Effector memory CD4-positive, alpha-beta T cell (primary cell): ENCODE measurements around the gene C22orf42.
"Not testable (repeated sequence)": the region's sequence is repeated elsewhere in the genome, so short reads cannot be mapped to it uniquely, and the experiment has no call there.

Experiments
- DNase-seq, 3 donors: peaks; one replicate each; pipeline ENCODE4 v3.0.0-alpha.2; 2020
- H3K27ac ChIP-seq: 2 replicates; pipeline ENCODE4 v1.7.0; 2013; ENCODE audit warnings: mild to moderate bottlenecking, low read length, moderate library complexity; ENCODE audit not compliant: insufficient read depth, poor library complexity, severe bottlenecking
- H3K27me3 ChIP-seq: replicated peaks from 2 replicates; pipeline ENCODE4 v1.7.0; 2013; ENCODE audit warnings: mild to moderate bottlenecking, low read length; ENCODE audit not compliant: insufficient read depth, control insufficient read depth, poor library complexity, severe bottlenecking
- H3K36me3 ChIP-seq: 2 replicates; pipeline ENCODE4 v1.7.0; 2013; ENCODE audit warnings: mild to moderate bottlenecking, low read length, moderate library complexity; ENCODE audit not compliant: control insufficient read depth, insufficient read depth
- H3K4me1 ChIP-seq: 2 replicates; pipeline ENCODE4 v1.7.0; 2013; ENCODE audit warnings: low read length, mild to moderate bottlenecking; ENCODE audit not compliant: control insufficient read depth, insufficient read depth, poor library complexity, severe bottlenecking
- H3K4me3 ChIP-seq: 2 replicates; pipeline ENCODE4 v1.7.0; 2013; ENCODE audit warnings: low read length, low read depth, mild to moderate bottlenecking; ENCODE audit not compliant: insufficient read depth, poor library complexity, severe bottlenecking
- H3K9me3 ChIP-seq: 2 replicates; pipeline ENCODE4 v1.7.0; 2013; ENCODE audit warnings: mild to moderate bottlenecking, low read length, moderate library complexity; ENCODE audit not compliant: control insufficient read depth

The C22orf42 gene

DNA sequence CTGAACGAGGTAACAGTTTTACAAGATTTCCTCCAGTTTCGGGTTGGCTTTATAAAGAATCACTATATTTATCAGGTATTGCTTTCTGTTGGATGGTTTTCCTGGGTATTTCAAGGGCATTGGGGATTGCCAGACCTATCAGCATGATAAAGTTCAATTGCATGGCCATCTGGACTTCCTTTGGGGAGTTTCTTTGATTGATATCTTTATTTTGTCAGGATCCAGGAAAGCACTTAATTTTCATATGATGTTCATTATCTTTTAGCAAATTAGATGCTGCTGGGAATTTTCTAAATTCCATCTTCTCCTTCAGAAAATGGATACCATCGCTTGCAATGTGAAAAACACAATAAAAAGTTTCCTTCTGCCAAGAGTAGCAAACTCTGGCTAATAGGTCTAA lies 24.5 kb upstream of the C22orf42 start:
- no peaks in the 10 kb centered on the region for H3K4me1 ChIP-seq
- H3K9me3 ChIP-seq: no peaks in the 10 kb centered on the region
- DNase-seq: no peak
- no peak overlapping the region for H3K27ac ChIP-seq
- H3K36me3 ChIP-seq: no peaks in the 10 kb centered on the region
- H3K27me3 ChIP-seq: no peaks in the 10 kb centered on the region
- H3K4me3 ChIP-seq: no peak overlapping the region

DNA sequence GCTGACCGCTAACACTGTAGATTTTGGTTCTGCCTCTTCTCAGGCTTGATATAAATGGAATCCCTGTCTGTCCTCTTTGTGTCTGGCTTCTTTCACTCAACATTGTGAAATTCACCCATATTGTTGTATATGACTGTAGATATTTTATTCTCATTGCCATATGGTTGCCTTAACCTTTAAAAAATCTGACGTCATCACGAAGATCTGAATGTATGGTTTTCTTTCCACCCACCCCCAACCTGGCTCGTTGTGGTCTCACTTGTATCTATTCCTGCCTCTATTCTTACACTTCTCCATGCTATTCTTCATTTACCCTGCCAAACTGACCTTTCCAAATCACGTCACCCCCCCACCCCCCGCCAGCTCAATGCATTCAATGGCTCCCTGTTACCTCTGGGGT lies 21.9 kb upstream of the C22orf42 start:
- no peak for DNase-seq
- Histone ChIP-seq H3K27me3 (peaks cover 3% of the 10 kb centered on the region), H3K4me3 (no peak overlapping the region), H3K27ac (no peak overlapping the region), H3K4me1 (peaks cover 6% of the 10 kb centered on the region), H3K36me3 (no peaks in the 10 kb centered on the region), H3K9me3 (no peaks in the 10 kb centered on the region)

GRCh38 chr22:32177221-32177765 lies 18.2 kb upstream of the C22orf42 start:
- Histone ChIP-seq H3K4me1 (peaks cover 7% of the 10 kb centered on the region), H3K4me3 (no peak overlapping the region), H3K36me3 (no peaks in the 10 kb centered on the region), H3K27me3 (peaks cover 3% of the 10 kb centered on the region), H3K27ac (no peak overlapping the region), H3K9me3 (no peaks in the 10 kb centered on the region)
- DNase-seq: no peak

GRCh38 chr22:32175683-32176644 lies 16.9 kb upstream of the C22orf42 start:
- peak overlapping the region; percentile 44 for H3K4me3 ChIP-seq

GRCh38 chr22:32175115-32175514 lies 16.0 kb upstream of the C22orf42 start:
- Histone ChIP-seq H3K36me3 (no peaks in the 10 kb centered on the region), H3K9me3 (no peaks in the 10 kb centered on the region), H3K27me3 (peaks cover 3% of the 10 kb centered on the region), H3K4me3 (no peak overlapping the region), H3K27ac (no peak overlapping the region), H3K4me1 (peaks cover 7% of the 10 kb centered on the region)
- no peak for DNase-seq

More at GRCh38 chr22:32175683-32176644, 16.9 kb upstream of the C22orf42 start:
- H3K36me3 ChIP-seq: no peaks in the 10 kb centered on the region
- H3K4me1 ChIP-seq: peaks cover 7% of the 10 kb centered on the region
- no peaks in the 10 kb centered on the region for H3K9me3 ChIP-seq
- DNase-seq: no peak
- H3K27me3 ChIP-seq: peaks cover 3% of the 10 kb centered on the region
- H3K27ac ChIP-seq: no peak overlapping the region

DNA sequence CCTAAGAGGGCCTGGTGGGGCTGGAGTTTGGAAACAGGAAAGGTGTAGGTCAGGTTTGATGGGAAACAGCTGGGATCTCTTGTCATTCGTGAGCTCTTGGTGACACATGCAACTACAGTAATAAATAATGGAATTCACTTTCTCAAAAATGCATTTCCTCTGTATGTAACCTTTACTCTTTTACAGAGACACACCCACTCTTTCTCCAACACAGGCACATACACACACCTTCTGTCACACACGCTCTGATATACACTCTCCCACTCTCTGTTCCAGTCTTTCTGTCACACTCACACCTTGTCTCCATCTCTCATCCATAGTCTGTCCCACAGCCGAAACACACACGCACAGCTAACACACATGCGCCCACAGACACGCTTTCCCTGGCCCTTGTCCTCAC lies 6.6 kb upstream of the C22orf42 start:
- no peak overlapping the region for H3K4me3 ChIP-seq
- no peaks in the 10 kb centered on the region for H3K9me3 ChIP-seq
- no peak overlapping the region for H3K27ac ChIP-seq
- no peaks in the 10 kb centered on the region for H3K27me3 ChIP-seq
- H3K36me3 ChIP-seq: no peaks in the 10 kb centered on the region
- H3K4me1 ChIP-seq: no peaks in the 10 kb centered on the region
- no peak for DNase-seq

- no peak for DNase-seq
Observed at GRCh38 chr22:32164075-32164860, 5.2 kb upstream of the C22orf42 start.

GRCh38 chr22:32160411-32160810 lies 1.3 kb upstream of the C22orf42 start:
- not testable (repeated sequence) for H3K27ac ChIP-seq, H3K36me3 ChIP-seq, H3K9me3 ChIP-seq

More at GRCh38 chr22:32164075-32164860, 5.2 kb upstream of the C22orf42 start:
- H3K4me3 ChIP-seq: no peak overlapping the region
- no peak overlapping the region for H3K27ac ChIP-seq
- no peaks in the 10 kb centered on the region for H3K4me1 ChIP-seq
- no peaks in the 10 kb centered on the region for H3K9me3 ChIP-seq
- H3K27me3 ChIP-seq: no peaks in the 10 kb centered on the region
- H3K36me3 ChIP-seq: no peaks in the 10 kb centered on the region

GRCh38 chr22:32157632-32158031 lies 1.5 kb downstream of the C22orf42 start:
- not testable (repeated sequence) for H3K9me3 ChIP-seq, H3K36me3 ChIP-seq, H3K27me3 ChIP-seq

More at GRCh38 chr22:32160411-32160810, 1.3 kb upstream of the C22orf42 start:
- not testable (repeated sequence) for H3K4me3 ChIP-seq, H3K4me1 ChIP-seq, DNase-seq, H3K27me3 ChIP-seq

More at GRCh38 chr22:32157632-32158031, 1.5 kb downstream of the C22orf42 start:
- H3K27ac ChIP-seq, DNase-seq, H3K4me3 ChIP-seq, H3K4me1 ChIP-seq: not testable (repeated sequence)
